Peyer's patch (tissue), 4 donors: ENCODE results near the gene STPG1.

Experiments
- POLR2A ChIP-seq, 2 donors: fragments of 450-650 bp; IDR thresholded peaks; one replicate each; pipeline ENCODE4 v1.5.1; 2017; ENCODE audit warnings: antibody characterized with exemption in 2 of 2, mild to moderate bottlenecking in 2 of 2, moderate library complexity in 2 of 2
- TF ChIP-seq, protein P1 (sequence below), 6 experiments: fragments of 450-650 bp in 4 of 6; fragments of 200-600 bp in 2 of 6; sonication (generic) in 1 of 6; IDR thresholded peaks; one replicate each; pipeline ENCODE4 v1.5.1; 2017 to 2019; ENCODE audit warnings: antibody characterized with exemption in 6 of 6, mild to moderate bottlenecking in 3 of 6, moderate library complexity in 1 of 6

DNA sequence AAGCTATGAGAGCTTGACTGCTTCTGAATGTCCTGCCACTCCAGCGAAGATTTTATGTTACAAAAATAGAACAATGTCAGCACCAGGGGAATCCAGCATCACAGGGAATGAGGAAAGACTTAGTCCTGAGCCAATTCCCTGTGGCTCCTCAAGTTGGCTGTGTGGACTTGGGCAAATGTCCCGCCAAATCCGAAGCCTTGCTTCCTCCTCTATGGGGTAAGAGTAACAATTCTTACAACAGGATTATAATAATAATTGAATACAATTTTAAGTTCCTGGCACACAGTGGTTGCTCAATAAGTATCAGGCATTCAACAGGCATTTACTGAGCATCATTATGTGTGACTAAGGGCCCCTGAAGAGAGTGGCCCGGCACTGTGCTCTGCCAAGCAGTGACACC, 44.4 kb downstream of the STPG1 start:
- TF ChIP-seq, protein P1, sequence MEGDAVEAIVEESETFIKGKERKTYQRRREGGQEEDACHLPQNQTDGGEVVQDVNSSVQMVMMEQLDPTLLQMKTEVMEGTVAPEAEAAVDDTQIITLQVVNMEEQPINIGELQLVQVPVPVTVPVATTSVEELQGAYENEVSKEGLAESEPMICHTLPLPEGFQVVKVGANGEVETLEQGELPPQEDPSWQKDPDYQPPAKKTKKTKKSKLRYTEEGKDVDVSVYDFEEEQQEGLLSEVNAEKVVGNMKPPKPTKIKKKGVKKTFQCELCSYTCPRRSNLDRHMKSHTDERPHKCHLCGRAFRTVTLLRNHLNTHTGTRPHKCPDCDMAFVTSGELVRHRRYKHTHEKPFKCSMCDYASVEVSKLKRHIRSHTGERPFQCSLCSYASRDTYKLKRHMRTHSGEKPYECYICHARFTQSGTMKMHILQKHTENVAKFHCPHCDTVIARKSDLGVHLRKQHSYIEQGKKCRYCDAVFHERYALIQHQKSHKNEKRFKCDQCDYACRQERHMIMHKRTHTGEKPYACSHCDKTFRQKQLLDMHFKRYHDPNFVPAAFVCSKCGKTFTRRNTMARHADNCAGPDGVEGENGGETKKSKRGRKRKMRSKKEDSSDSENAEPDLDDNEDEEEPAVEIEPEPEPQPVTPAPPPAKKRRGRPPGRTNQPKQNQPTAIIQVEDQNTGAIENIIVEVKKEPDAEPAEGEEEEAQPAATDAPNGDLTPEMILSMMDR (IDR thresholded peaks at IDR 0.05) = no peak
- no peak for TF ChIP-seq POLR2A (IDR thresholded peaks at IDR 0.05)
